GM12878 (cell line): ENCODE results near the gene CDC37. TPM values are rescaled to one million over a fixed set of nuclear protein-coding genes. Genes with fewer than 3 reads are reported as not detected.

Experiments
- ASH2L ChIP-seq: fragments of 300-600, 200-600 bp; sonication (generic); IDR thresholded peaks from 2 replicates; pipeline ENCODE4 v1.6.1; 2017; ENCODE audit warnings: low read depth, mild to moderate bottlenecking, borderline replicate concordance
- BACH1 ChIP-seq: fragments of 450-650 bp; IDR thresholded peaks from 2 replicates; pipeline ENCODE4 v1.6.1; 2017; ENCODE audit warnings: mild to moderate bottlenecking, borderline replicate concordance
- FOXK2 ChIP-seq: fragments of 450-650 bp; IDR thresholded peaks from 2 replicates; pipeline ENCODE4 v1.6.1; 2017; ENCODE audit warnings: mild to moderate bottlenecking, moderate library complexity
- HDAC6 ChIP-seq: fragments of 200-600 bp; sonication (generic); IDR thresholded peaks from one replicate; pipeline ENCODE4 v1.8.0; 2017; ENCODE audit warnings: antibody characterized with exemption; ENCODE audit not compliant: unreplicated experiment
- KDM1A ChIP-seq: fragments of 200-600 bp; sonication (generic); IDR thresholded peaks from 2 replicates; pipeline ENCODE4 v1.6.1; 2016; ENCODE audit warnings: borderline replicate concordance
- MTA2 ChIP-seq: fragments of 450-650 bp; IDR thresholded peaks from 2 replicates; pipeline ENCODE4 v1.6.1; 2016; ENCODE audit warnings: low read depth, mild to moderate bottlenecking, moderate library complexity
- PAX5 ChIP-seq: IDR thresholded peaks from 2 replicates; pipeline ENCODE4 v1.6.1; 2011; ENCODE audit warnings: low read depth, low read length, borderline replicate concordance
- PKNOX1 ChIP-seq: fragments of 450-650 bp; IDR thresholded peaks from 2 replicates; pipeline ENCODE4 v1.6.1; 2016; ENCODE audit warnings: mild to moderate bottlenecking
- RBBP5 ChIP-seq: fragments of 200-600 bp; sonication (generic); conservative IDR thresholded peaks from 2 replicates; pipeline ENCODE4 v1.6.1; 2016
- RELB ChIP-seq: fragments of 450-650 bp; IDR thresholded peaks from 2 replicates; pipeline ENCODE4 v1.6.1; 2017; ENCODE audit warnings: low read depth, mild to moderate bottlenecking, moderate library complexity
- SIN3A ChIP-seq: IDR thresholded peaks from 2 replicates; pipeline ENCODE4 v1.6.1; 2012; ENCODE audit warnings: low read depth, low read length, improper control_type of control experiment
- SKIL ChIP-seq: fragments of 450-650 bp; IDR thresholded peaks from 2 replicates; pipeline ENCODE4 v1.6.1; 2017; ENCODE audit warnings: mild to moderate bottlenecking, low read depth, inconsistent platforms; ENCODE audit not compliant: poor library complexity, severe bottlenecking
- SMC3 ChIP-seq: IDR thresholded peaks from 2 replicates; pipeline ENCODE4 v1.6.1; 2011; ENCODE audit warnings: low read length, improper control_type of control experiment, borderline replicate concordance
- SP1 ChIP-seq: IDR thresholded peaks from one replicate; pipeline ENCODE4 v1.6.1; 2011; ENCODE audit warnings: low read depth, low read length
- SPI1 ChIP-seq: IDR thresholded peaks from 2 replicates; pipeline ENCODE4 v1.6.1; 2011; ENCODE audit warnings: low read depth, mild to moderate bottlenecking, low read length, moderate library complexity, borderline replicate concordance; ENCODE audit not compliant: insufficient read depth
- SREBF1 ChIP-seq: IDR thresholded peaks from 2 replicates; pipeline ENCODE4 v1.6.1; 2012; ENCODE audit warnings: mild to moderate bottlenecking, low read length
- SREBF2 ChIP-seq: IDR thresholded peaks from 2 replicates; pipeline ENCODE4 v1.6.1; 2012; ENCODE audit warnings: mild to moderate bottlenecking, low read length
- SUZ12 ChIP-seq: fragments of 200-600 bp; sonication (generic); IDR thresholded peaks from one replicate; pipeline ENCODE4 v1.6.1; 2018; ENCODE audit warnings: antibody characterized with exemption, mild to moderate bottlenecking; ENCODE audit not compliant: unreplicated experiment
- TCF7 ChIP-seq: IDR thresholded peaks from 2 replicates; pipeline ENCODE4 v1.6.1; 2014; ENCODE audit warnings: antibody characterized with exemption, borderline replicate concordance
- ZNF217 ChIP-seq: fragments of 450-650 bp; IDR thresholded peaks from 2 replicates; pipeline ENCODE4 v1.6.1; 2017; ENCODE audit warnings: antibody characterized with exemption, mild to moderate bottlenecking
- ZNF592 ChIP-seq: fragments of 450-650 bp; IDR thresholded peaks from 2 replicates; pipeline ENCODE4 v1.6.1; 2017; ENCODE audit warnings: mild to moderate bottlenecking, moderate library complexity
- ZNF622 ChIP-seq: fragments of 450-650 bp; IDR thresholded peaks from 2 replicates; pipeline ENCODE4 v1.6.1; 2017; ENCODE audit warnings: mild to moderate bottlenecking, inconsistent platforms
- polyA plus RNA-seq, 11 experiments: library from polyadenylated mRNA; depleted of rRNA in 4 of 11; unstranded in 6 of 11; stranded (reverse) in 5 of 11; fragments of >200 nt; fragmentation: Nextera tagmentation in 4 of 11; fragmentation: Illumina TruSeq in 1 of 11; extraction: Ambion mirVana in 4 of 11; extraction: Trizol in 1 of 11; gene quantifications; 1 replicate in 1 of 11; 2 replicates in 10 of 11; pipeline versions ENCODE4 v1.2.1 to v1.2.3, GENCODE V29; 2011 to 2016; ENCODE audit warnings: inconsistent platforms in 2 of 11, missing spikeins in 2 of 11, low read depth in 1 of 11
- total RNA-seq, 4 experiments: library from RNA; depleted of rRNA in 3 of 4; stranded (reverse); fragments of >200 nt in 3 of 4; fragmentation: Illumina TruSeq in 1 of 4; extraction: Trizol in 1 of 4; gene quantifications; 2 replicates each; pipeline versions ENCODE4 v1.2.1 to v1.2.3, GENCODE V29; 2013 to 2021

The CDC37 gene
- total and polyA plus RNA-seq, 10 of the 15 experiments (the other 5 are each of a cell fraction or from before 2014, with no cell fraction given): 4.7 to 265 (median 176) TPM

GRCh38 chr19:10416380-10417257, 13.3 kb upstream of the CDC37 start (continued):
- TF ChIP-seq SKIL (peak; percentile 62), SREBF1 (no peak), SIN3A (peak; percentile 38; the same call in 1 of the 2 replicates), SREBF2 (no peak), ZNF217 (peak; percentile 95), MTA2 (peak; percentile 59; the same call in 1 of the 2 replicates), SMC3 (peak; percentile 39; the same call in 1 of the 2 replicates), BACH1 (peak; percentile 93), ASH2L (no peak), SPI1 (no peak), SUZ12 (no peak), HDAC6 (no peak), TCF7 (no peak), FOXK2 (no peak), KDM1A (peak; percentile 97), SP1 (peak; percentile 85), RBBP5 (no peak), PAX5 (peak; percentile 66; the same call in 1 of the 2 replicates), ZNF622 (no peak), PKNOX1 (peak; percentile 76), RELB (peak; percentile 79), ZNF592 (peak; percentile 97)
